Skeletal muscle tissue (tissue), 5 donors: ENCODE results near the gene SLC38A6. TPM values are rescaled to one million over a fixed set of nuclear protein-coding genes. Genes with fewer than 3 reads are reported as not detected.
"Not testable (repeated sequence)": the region's sequence is repeated elsewhere in the genome, so short reads cannot be mapped to it uniquely, and the experiment has no call there.

ENCODE experiments used
- H3K27ac ChIP-seq: one replicate; pipeline ENCODE4 v1.7.0; 2013; ENCODE audit warnings: mild to moderate bottlenecking, low read depth, low read length, inconsistent platforms
- H3K27me3 ChIP-seq, 3 donors: one replicate each; pipeline ENCODE4 v1.7.0; 2013; ENCODE audit warnings: low read length in 3 of 3; ENCODE audit not compliant: control insufficient read depth in 3 of 3, insufficient read depth in 3 of 3
- H3K36me3 ChIP-seq, 3 donors: one replicate each; pipeline ENCODE4 v1.7.0; 2013; ENCODE audit warnings: low read length in 3 of 3; ENCODE audit not compliant: control insufficient read depth in 3 of 3, insufficient read depth in 3 of 3
- H3K4me1 ChIP-seq, 3 donors: one replicate each; pipeline ENCODE4 v1.7.0; 2013; ENCODE audit warnings: low read length in 3 of 3, mild to moderate bottlenecking in 3 of 3; ENCODE audit not compliant: control insufficient read depth in 3 of 3, insufficient read depth in 3 of 3
- H3K4me3 ChIP-seq, 3 donors: one replicate each; pipeline ENCODE4 v1.7.0; 2013; ENCODE audit warnings: low read length in 3 of 3
- H3K9ac ChIP-seq, 3 donors: one replicate each; pipeline ENCODE4 v1.7.0; 2013; ENCODE audit warnings: low read length in 3 of 3, mild to moderate bottlenecking in 3 of 3, moderate library complexity in 2 of 3, low read depth in 1 of 3
- H3K9me3 ChIP-seq, 3 donors: one replicate each; pipeline ENCODE4 v1.7.0; 2013; ENCODE audit warnings: low read length in 3 of 3; ENCODE audit not compliant: control insufficient read depth in 3 of 3
- small RNA-seq: library from RNA; depleted of rRNA; stranded (forward); fragments of <200 nt; gene quantifications from one replicate; pipeline ENCODE3, GENCODE V24; 2014
- total RNA-seq: library from RNA; depleted of rRNA; stranded (reverse); fragments of >200 nt; gene quantifications from one replicate; pipeline ENCODE4 v1.2.3, GENCODE V29; 2014
- donor health status: Osteomylitis.

SLC38A6 gene
- total RNA-seq, 1 donor from 2014 or later, result 63.7 TPM

DNA sequence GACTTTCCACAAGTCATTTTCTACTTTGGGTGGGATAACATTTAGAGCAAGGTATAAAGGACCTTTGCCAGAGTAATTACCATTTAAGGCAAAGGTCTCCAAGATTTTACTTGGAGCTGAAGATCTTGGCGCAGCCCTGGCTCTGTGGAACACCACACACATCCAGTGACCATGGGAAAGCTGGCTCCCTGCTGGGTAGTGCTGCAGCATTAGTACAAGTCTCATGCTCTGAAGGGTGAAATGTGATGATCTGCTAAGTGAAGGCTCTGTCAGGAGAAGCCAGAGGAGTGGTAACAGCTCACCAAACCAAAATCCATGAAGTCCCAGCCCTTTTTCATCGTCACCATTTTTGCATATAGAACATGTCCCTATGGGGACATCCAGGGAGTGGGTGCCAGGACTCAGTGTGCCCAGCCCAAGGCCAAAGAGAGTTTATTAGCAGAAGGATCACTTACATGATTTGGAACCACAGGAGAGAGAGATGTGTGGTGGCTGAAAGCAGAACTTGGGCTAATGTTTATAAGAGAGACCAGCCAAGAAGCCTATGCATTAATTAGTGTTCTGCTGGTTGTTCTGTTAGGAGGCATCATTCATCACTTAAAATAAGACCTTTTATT, 110.7 kb downstream of the SLC38A6 start:
- Histone ChIP-seq H3K27me3 (no peaks in the 10 kb centered on the region), H3K4me1 (peaks cover 0 to 4% (median 0%) of the 10 kb centered on the region in 3 donors), H3K4me3 (no peak overlapping the region), H3K27ac (no peak overlapping the region), H3K9ac (no peak overlapping the region), H3K36me3 (no peaks in the 10 kb centered on the region), H3K9me3 (no peaks in the 10 kb centered on the region)

DNA sequence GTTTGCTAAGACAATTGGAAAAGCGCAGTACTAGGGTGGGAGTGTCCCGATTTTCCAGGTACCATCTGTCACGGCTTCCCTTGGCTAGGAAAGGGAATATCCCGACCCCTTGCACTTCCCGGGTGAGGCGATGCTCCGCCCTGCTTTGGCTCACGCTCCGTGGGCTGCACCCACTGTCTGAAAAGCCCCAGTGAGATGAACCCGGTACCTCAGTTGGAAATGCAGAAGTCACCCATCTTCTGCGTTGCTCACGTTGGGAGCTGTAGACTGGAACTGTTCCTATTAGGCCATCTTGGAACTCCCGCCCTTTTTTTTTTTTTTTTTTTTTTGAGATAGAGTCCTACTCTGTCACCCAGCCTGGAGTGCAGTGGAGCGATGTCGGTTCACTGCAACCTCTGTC, 117.1 kb downstream of the SLC38A6 start:
- peaks cover 16 to 19% (median 19%) of the 10 kb centered on the region in 3 donors for H3K4me1 ChIP-seq
- H3K27ac ChIP-seq, H3K27me3 ChIP-seq, H3K9ac ChIP-seq, H3K4me3 ChIP-seq, H3K36me3 ChIP-seq, H3K9me3 ChIP-seq: not testable (repeated sequence)

DNA sequence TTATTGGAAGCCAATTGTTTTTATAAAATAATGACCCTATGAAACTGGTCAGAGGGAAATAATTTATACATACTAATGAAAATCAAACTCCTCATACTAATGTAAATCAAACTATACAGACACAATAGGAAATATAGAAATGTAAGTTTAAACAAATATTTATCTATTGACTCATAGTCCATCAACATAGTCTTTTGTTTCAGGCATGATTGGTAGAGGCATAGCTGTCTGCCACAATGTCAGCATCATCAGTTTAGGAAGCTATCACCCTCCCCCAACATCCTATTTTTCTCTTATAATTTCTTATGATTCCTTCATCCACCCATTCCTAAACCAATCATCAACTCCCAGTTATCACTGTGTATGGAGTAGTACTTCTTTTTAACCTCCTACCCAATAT, 117.7 kb downstream of the SLC38A6 start:
- Histone ChIP-seq H3K36me3 (no peaks in the 10 kb centered on the region), H3K9ac (no peak overlapping the region), H3K4me3 (no peak overlapping the region), H3K9me3 (no peaks in the 10 kb centered on the region), H3K27me3 (no peaks in the 10 kb centered on the region), H3K4me1 (peaks cover 22 to 25% (median 25%) of the 10 kb centered on the region in 3 donors), H3K27ac (no peak overlapping the region)

DNA sequence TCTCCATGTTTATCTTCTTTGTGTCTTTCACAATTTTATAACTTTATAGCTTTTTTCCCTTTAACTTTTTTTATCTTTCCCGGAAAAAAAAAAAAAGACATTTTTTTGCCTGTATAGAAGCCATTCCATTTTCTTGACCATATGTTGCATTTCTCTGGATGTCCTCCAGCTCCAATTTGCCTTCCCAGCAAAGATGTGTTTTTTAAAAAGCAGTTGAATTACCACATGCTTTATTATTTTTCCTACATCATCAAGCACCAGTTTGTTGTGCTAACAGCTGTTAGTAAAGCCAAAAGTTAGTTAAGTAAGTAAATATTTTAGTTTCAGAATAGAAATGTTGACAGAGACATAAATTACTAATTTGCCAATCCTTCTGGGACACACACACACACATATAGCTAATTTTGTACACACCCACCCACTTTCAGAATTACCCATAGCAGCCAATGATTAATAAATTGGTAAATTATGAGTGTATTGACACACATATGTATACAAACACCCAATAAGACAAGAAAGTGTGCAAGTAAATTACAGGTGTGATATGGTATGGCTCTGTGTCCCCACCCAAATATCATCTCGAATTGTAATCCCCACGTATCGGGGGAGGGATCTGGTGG, 118.3 kb downstream of the SLC38A6 start:
- no peak overlapping the region for H3K27ac ChIP-seq
- H3K27me3 ChIP-seq, result no peaks in the 10 kb centered on the region
- no peaks in the 10 kb centered on the region for H3K9me3 ChIP-seq
- no peaks in the 10 kb centered on the region for H3K36me3 ChIP-seq
- H3K4me3 ChIP-seq, result no peak overlapping the region
- no peak overlapping the region for H3K9ac ChIP-seq
- peaks cover 28 to 31% (median 31%) of the 10 kb centered on the region in 3 donors for H3K4me1 ChIP-seq

DNA sequence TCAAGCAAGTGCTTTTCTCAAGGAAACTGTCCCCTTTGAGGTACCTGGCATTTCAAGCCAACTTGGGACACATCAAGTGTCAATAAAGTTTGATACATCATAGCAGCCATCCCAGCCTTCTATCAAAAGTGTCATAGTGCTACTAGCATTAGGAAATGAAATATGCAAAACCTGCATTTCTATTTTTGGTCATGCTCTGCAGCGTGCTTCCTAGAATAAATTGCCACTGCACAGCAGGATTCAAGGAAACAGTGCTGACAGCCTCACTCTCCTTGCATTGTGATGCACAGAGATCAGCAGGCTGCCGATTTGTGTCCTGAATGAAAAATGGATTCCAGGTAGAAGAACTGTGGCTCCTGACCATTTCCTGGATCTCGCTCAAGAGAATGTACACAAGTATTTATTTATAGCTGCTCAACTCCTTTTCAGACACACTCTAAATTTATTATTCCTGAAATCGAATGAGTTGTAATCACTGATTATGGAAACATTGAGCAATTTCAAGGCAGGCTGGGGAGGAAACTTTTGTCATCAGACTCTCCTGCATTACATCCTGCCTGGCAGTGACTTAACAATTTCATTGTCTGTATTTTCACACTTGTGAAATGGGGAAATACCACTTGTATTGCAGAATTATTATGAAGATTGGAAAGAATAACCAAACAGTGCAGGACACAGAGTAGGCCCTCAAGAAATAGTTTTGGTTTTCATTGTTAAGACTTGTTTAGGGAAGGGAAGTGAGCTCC, 120.9 kb downstream of the SLC38A6 start:
- peak overlapping the region; percentile 80 for H3K27ac ChIP-seq
- H3K27me3 ChIP-seq, result no peaks in the 10 kb centered on the region
- no peaks in the 10 kb centered on the region for H3K36me3 ChIP-seq
- peaks cover 36 to 38% (median 37%) of the 10 kb centered on the region in 3 donors for H3K4me1 ChIP-seq
- no peaks in the 10 kb centered on the region for H3K9me3 ChIP-seq
- H3K9ac ChIP-seq, result peak overlapping the region in 1 of 3 donors; percentile 9
- H3K4me3 ChIP-seq, result no peak overlapping the region

Small RNA genes within 50 kb of the gene (small RNA-seq; reads per million reads assigned to genes)
- gene RNU6-398P, result not detected

Other genes with a start within 250 kb of the SLC38A6 start
- gene MNAT1, start 246.5 kb upstream of the SLC38A6 start, total RNA-seq, result 103 TPM
- gene TRMT5, start 166 bp upstream of the SLC38A6 start, total RNA-seq, result 13.0 TPM